ENCODE data around the gene PIGR. TPM values are rescaled to one million over a fixed set of nuclear protein-coding genes. Genes with fewer than 3 reads are reported as not detected.

The PIGR gene
- total and polyA plus RNA-seq, 2 of the 4 experiments (the other 2 are of a cell fraction), result not detected

GRCh38 chr1:206926286-206926685 is 20.0 kb downstream of the PIGR start:
- no peak overlapping the region for H3K56ac ChIP-seq (ENCODE audit: extremely low read depth, insufficient read depth, low read length)
- no peaks in the 10 kb centered on the region for H3K9me3 ChIP-seq (ENCODE audit: control insufficient read depth, insufficient read depth, low read length)
- H2BK5ac ChIP-seq (ENCODE audit: low read depth, low read length, poor library complexity, severe bottlenecking), result no peak overlapping the region
- dilution Hi-C loops (cut with HindIII; ENCODE audit: low sequenced_read_pairs, unreplicated experiment) (no loop called here), intact Hi-C loops (cut with micrococcal nuclease) (no loop called here), in situ Hi-C loops (cut with MboI; ENCODE audit: low sequenced_read_pairs) (no loop called here)
- H4K20me1 ChIP-seq (ENCODE audit: insufficient read depth, low read length), result no peaks in the 10 kb centered on the region
- CTCF ChIA-PET, result interaction anchor here (0.6 to 1.5 kb wide), 2 partner anchors 117 to 472 kb away, joined by 3 read pairs; no protein-coding TSS in a partner anchor
- no peak overlapping the region for H3K27ac ChIP-seq (ENCODE audit: insufficient read depth, low read length)
- H2AK9ac ChIP-seq (replicated peaks; ENCODE audit: low read depth, low read length, poor library complexity), result no peak overlapping the region
- no peak overlapping the region for H3K18ac ChIP-seq (ENCODE audit: low read depth, low read length)
- H4K8ac ChIP-seq (ENCODE audit: low read depth in 2 of 2, low read length in 2 of 2), result no peak overlapping the region
- H3K36me3 ChIP-seq (ENCODE audit: control insufficient read depth, insufficient read depth, low read length), result no peaks in the 10 kb centered on the region
- no peak for TF ChIP-seq FOS (IDR thresholded peaks at IDR 0.05; ENCODE audit: low read depth, low read length)
- TF ChIP-seq CTCF (conservative IDR thresholded peaks at IDR 0.05; ENCODE audit: low read depth, low read length), result no peak
- no peak for TF ChIP-seq RCOR1 (IDR thresholded peaks at IDR 0.05; ENCODE audit: insufficient replicate concordance, low read length)
- no peak for TF ChIP-seq CHD1 (IDR thresholded peaks at IDR 0.05; ENCODE audit: low read depth, low read length)
- TF ChIP-seq SMC3 (IDR thresholded peaks at IDR 0.05; ENCODE audit: low read depth, low read length), result no peak
- no peak for TF ChIP-seq USF2 (IDR thresholded peaks at IDR 0.05; ENCODE audit: low read depth, low read length)
- 0 out of 2 replicates have a peak overlapping the region, but pooled peaks have one; percentile 23 for H3K14ac ChIP-seq (replicated peaks; ENCODE audit: low read depth, low read length)
- no peak overlapping the region for H4K5ac ChIP-seq (ENCODE audit: low read depth, low read length)
- H2BK15ac ChIP-seq (ENCODE audit: low read depth, low read length), result no peak overlapping the region
- peaks cover 12% of the 10 kb centered on the region for H3K9me1 ChIP-seq (ENCODE audit: insufficient read depth, low read length)
- no peak overlapping the region for H3K9ac ChIP-seq (ENCODE audit: low read depth, low read length)
- no peak overlapping the region for H3K23ac ChIP-seq (ENCODE audit: low read depth, low read length)
- H3K4me2 ChIP-seq (ENCODE audit: low read depth, low read length), result no peak overlapping the region
- no peaks in the 10 kb centered on the region; a peak in 1 of 4 replicates for H3K79me1 ChIP-seq (ENCODE audit: low read depth in 1 of 2, low read length in 2 of 2)
- H2BK120ac ChIP-seq (ENCODE audit: low read depth, low read length), result no peak overlapping the region
- peaks cover 6% of the 10 kb centered on the region; the same call in 1 of the 2 replicates for H3K27me3 ChIP-seq (ENCODE audit: control insufficient read depth, insufficient read depth, low read length)
- POLR2A ChIA-PET (ENCODE audit: unreplicated experiment), result no interaction called here
- no peak overlapping the region for H3K4me3 ChIP-seq (ENCODE audit: insufficient read depth, low read depth, low read length)
- no peak overlapping the region for H2BK20ac ChIP-seq (ENCODE audit: low read depth, low read length)
- H2AK5ac ChIP-seq (ENCODE audit: low read depth, low read length), result no peak overlapping the region
- ATAC-seq (ENCODE audit: low read depth) (no peak), DNase-seq (no peak)
- no peak overlapping the region for H3K4ac ChIP-seq (ENCODE audit: low read depth, low read length)
- WGBS, 2 experiments (ENCODE audit: extremely low coverage in 2 of 2, insufficient read length in 1 of 2), result no CpG with 5 or more reads among the region's 2 CpGs
- BruUV-seq (replicated peaks), result no TSS peak
- H2AFZ ChIP-seq (replicated peaks; ENCODE audit: low read length, poor library complexity), result no peak overlapping the region
- H3K4me1 ChIP-seq (ENCODE audit: control insufficient read depth, insufficient read depth, low read length), result no peaks in the 10 kb centered on the region; the same call in 1 of the 2 replicates
- no peak overlapping the region for H4K91ac ChIP-seq (ENCODE audit: insufficient read depth, low read depth, low read length)

All from IMR-90 (cell line).